PC-3 (cell line): ENCODE data around the gene BRI3.

Experiments used
- EZH2phosphoT487 ChIP-seq: fragments of 300-600 bp; sonication (generic); IDR thresholded peaks from 2 replicates; pipeline ENCODE4 v1.6.1; 2018; ENCODE audit warnings: mild to moderate bottlenecking, antibody characterized with exemption, low read length, borderline replicate concordance
- TF ChIP-seq, protein P1 (sequence below): fragments of 300-600 bp; sonication (generic); conservative IDR thresholded peaks from 2 replicates; pipeline ENCODE4 v1.5.1; 2017; ENCODE audit warnings: antibody characterized with exemption, low read depth, mild to moderate bottlenecking, low read length

GRCh38 chr7:98287486-98287959 is 6.0 kb downstream of the BRI3 start:
- TF ChIP-seq EZH2phosphoT487, result no peak
- TF ChIP-seq, protein P1, sequence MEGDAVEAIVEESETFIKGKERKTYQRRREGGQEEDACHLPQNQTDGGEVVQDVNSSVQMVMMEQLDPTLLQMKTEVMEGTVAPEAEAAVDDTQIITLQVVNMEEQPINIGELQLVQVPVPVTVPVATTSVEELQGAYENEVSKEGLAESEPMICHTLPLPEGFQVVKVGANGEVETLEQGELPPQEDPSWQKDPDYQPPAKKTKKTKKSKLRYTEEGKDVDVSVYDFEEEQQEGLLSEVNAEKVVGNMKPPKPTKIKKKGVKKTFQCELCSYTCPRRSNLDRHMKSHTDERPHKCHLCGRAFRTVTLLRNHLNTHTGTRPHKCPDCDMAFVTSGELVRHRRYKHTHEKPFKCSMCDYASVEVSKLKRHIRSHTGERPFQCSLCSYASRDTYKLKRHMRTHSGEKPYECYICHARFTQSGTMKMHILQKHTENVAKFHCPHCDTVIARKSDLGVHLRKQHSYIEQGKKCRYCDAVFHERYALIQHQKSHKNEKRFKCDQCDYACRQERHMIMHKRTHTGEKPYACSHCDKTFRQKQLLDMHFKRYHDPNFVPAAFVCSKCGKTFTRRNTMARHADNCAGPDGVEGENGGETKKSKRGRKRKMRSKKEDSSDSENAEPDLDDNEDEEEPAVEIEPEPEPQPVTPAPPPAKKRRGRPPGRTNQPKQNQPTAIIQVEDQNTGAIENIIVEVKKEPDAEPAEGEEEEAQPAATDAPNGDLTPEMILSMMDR, result no peak
